Naive thymus-derived CD4-positive, alpha-beta T cell (primary cell): ENCODE results near the gene TMEM129. TPM values are rescaled to one million over a fixed set of nuclear protein-coding genes. Genes with fewer than 3 reads are reported as not detected.

Experiments used
- ATAC-seq: fragments of 150-1000 bp; cut with Tn5 transposase; 2 replicates; pipeline ENCODE4 v1.10.0; 2021; ENCODE audit warnings: mild to moderate bottlenecking, moderate library complexity
- CTCF ChIA-PET: fragments of 350-600 bp; sonication (Branson Sonifier 250); formaldehyde crosslinking; loops from one replicate; lab custom pipeline; 2021; ENCODE audit warnings: antibody characterized with exemption; lab: Charles Lee
- POLR2A ChIA-PET: fragments of 350-600 bp; sonication (Branson Sonifier 250); formaldehyde crosslinking; loops from one replicate; lab custom pipeline; 2021; ENCODE audit warnings: antibody characterized with exemption, inconsistent platforms; lab: Charles Lee
- DNase-seq, 9 donors: peaks; one replicate each; pipeline versions ENCODE4 v3.0.0 to v3.0.0-alpha.2; 2020 to 2022; ENCODE audit warnings: mixed read lengths in 1 of 9
- H3K27ac ChIP-seq: one replicate; pipeline ENCODE4 v1.7.0; 2013; ENCODE audit warnings: mild to moderate bottlenecking, low read depth, low read length, moderate library complexity
- H3K27me3 ChIP-seq, 2 donors: one replicate each; pipeline ENCODE4 v1.7.0; 2013; ENCODE audit warnings: low read length in 2 of 2, mild to moderate bottlenecking in 2 of 2, moderate library complexity in 2 of 2; ENCODE audit not compliant: control insufficient read depth in 2 of 2, insufficient read depth in 2 of 2
- H3K36me3 ChIP-seq, 3 experiments: 1 replicate in 2 of 3; 2 replicates in 1 of 3; pipeline ENCODE4 v1.7.0; 2013; ENCODE audit warnings: low read length in 3 of 3, mild to moderate bottlenecking in 3 of 3, moderate library complexity in 1 of 3; ENCODE audit not compliant: insufficient read depth in 3 of 3, control insufficient read depth in 2 of 3
- H3K4me1 ChIP-seq, 2 donors: one replicate each; pipeline ENCODE4 v1.7.0; 2013; ENCODE audit warnings: low read length in 2 of 2, mild to moderate bottlenecking in 2 of 2, moderate library complexity in 1 of 2; ENCODE audit not compliant: control insufficient read depth in 2 of 2, insufficient read depth in 2 of 2
- H3K4me3 ChIP-seq: 2 replicates; pipeline ENCODE4 v1.7.0; 2013; ENCODE audit warnings: mild to moderate bottlenecking, low read length
- H3K9me3 ChIP-seq, 3 experiments: 1 replicate in 2 of 3; 2 replicates in 1 of 3; pipeline ENCODE4 v1.7.0; 2013; ENCODE audit warnings: low read length in 3 of 3; ENCODE audit not compliant: control insufficient read depth in 2 of 3
- H3K27ac Mint-ChIP-seq, 9 donors: one replicate each; pipeline ENCODE4 v1.8.0; 2020 to 2022; ENCODE audit warnings: mixed read lengths in 9 of 9, mild to moderate bottlenecking in 8 of 9, moderate library complexity in 5 of 9, inconsistent platforms in 2 of 9
- H3K27me3 Mint-ChIP-seq, 5 donors: one replicate each; pipeline ENCODE4 v1.8.0; 2021 to 2022; ENCODE audit warnings: mixed read lengths in 5 of 5, mild to moderate bottlenecking in 1 of 5
- H3K36me3 Mint-ChIP-seq, 5 donors: one replicate each; pipeline ENCODE4 v1.8.0; 2020 to 2022; ENCODE audit warnings: mixed read lengths in 5 of 5, mild to moderate bottlenecking in 3 of 5, inconsistent platforms in 1 of 5
- H3K4me1 Mint-ChIP-seq, 7 donors: one replicate each; pipeline ENCODE4 v1.8.0; 2020 to 2022; ENCODE audit warnings: mixed read lengths in 7 of 7, mild to moderate bottlenecking in 3 of 7, inconsistent platforms in 1 of 7
- H3K4me3 Mint-ChIP-seq, 10 donors: one replicate each; pipeline ENCODE4 v1.8.0; 2020 to 2022; ENCODE audit warnings: mild to moderate bottlenecking in 10 of 10, mixed read lengths in 10 of 10, moderate library complexity in 6 of 10, inconsistent platforms in 2 of 10
- H3K9me3 Mint-ChIP-seq, 11 donors: one replicate each; pipeline ENCODE4 v1.8.0; 2020 to 2022; ENCODE audit warnings: mixed read lengths in 11 of 11, mild to moderate bottlenecking in 4 of 11, inconsistent platforms in 1 of 11, moderate library complexity in 1 of 11
- intact Hi-C, 2 donors: fragments of 100-400 bp; cut with micrococcal nuclease; formaldehyde crosslinking; loops; one replicate each; pipeline ENCODE4 v1.15.1; 2023
- polyA plus RNA-seq, 2 donors: library from polyadenylated mRNA; unstranded; fragments of 300-500 nt; fragmentation: Illumina TruSeq; gene quantifications; one replicate each; pipeline ENCODE4 v1.2.3, GENCODE V29; 2021
- total RNA-seq, 6 experiments: library from RNA in 5 of 6; stranded (reverse) in 5 of 6; gene quantifications; 1 replicate in 5 of 6; 2 replicates in 1 of 6; pipeline ENCODE4 v1.2.3 and lab custom pipeline; 2021 to 2026

TMEM129 gene
- total and polyA plus RNA-seq, 7 experiments from 2014 or later = 20.0 to 44.7 (median 34.9) TPM

- Histone ChIP-seq H3K27me3 (no peaks in the 10 kb centered on the region), H3K9me3 (no peaks in the 10 kb centered on the region)
These were observed 32.2 kb upstream of the TMEM129 start for GRCh38 chr4:1753294-1753696.

GRCh38 chr4:1752284-1753041 lies 31.3 kb upstream of the TMEM129 start:
- no peaks in the 10 kb centered on the region for H3K27me3 ChIP-seq
- H3K9me3 ChIP-seq = no peaks in the 10 kb centered on the region
- no peak for ATAC-seq
- Mint-ChIP-seq H3K27me3 (no peaks in the 10 kb centered on the region), H3K36me3 (no peaks in the 10 kb centered on the region), H3K4me1 (peaks cover 0 to 3% (median 0%) of the 10 kb centered on the region in 7 donors), H3K27ac (peak overlapping the region in 1 of 9 donors; percentile 74), H3K4me3 (peak overlapping the region in 2 of 10 donors; percentile 12 to 39), H3K9me3 (no peaks in the 10 kb centered on the region)
- no peak overlapping the region for H3K27ac ChIP-seq
- ChIA-PET CTCF (interaction anchor here (0.6 to 2.5 kb wide), 3 partner anchors 39 to 147 kb away, joined by 3 to 11 read pairs (median 3); no protein-coding TSS in a partner anchor), POLR2A (no interaction called here)
- intact Hi-C loops = no loop called here
- DNase-seq = peak in 2 of 9 donors; percentile 11 to 66
- peaks cover 0 to 10% of the 10 kb centered on the region in 2 donors for H3K4me1 ChIP-seq
- no peaks in the 10 kb centered on the region for H3K36me3 ChIP-seq
- H3K4me3 ChIP-seq = no peak overlapping the region

More at GRCh38 chr4:1753294-1753696, 32.2 kb upstream of the TMEM129 start:
- intact Hi-C loops = no loop called here
- H3K9me3 Mint-ChIP-seq = no peaks in the 10 kb centered on the region
- H3K36me3 Mint-ChIP-seq = no peaks in the 10 kb centered on the region
- H3K27me3 Mint-ChIP-seq = no peaks in the 10 kb centered on the region
- ChIA-PET POLR2A (no interaction called here), CTCF (no interaction called here)
- no peak for DNase-seq
- H3K4me1 ChIP-seq = peaks cover 0 to 10% of the 10 kb centered on the region in 2 donors
- H3K4me3 ChIP-seq = no peak overlapping the region
- H3K4me3 Mint-ChIP-seq = peak overlapping the region in 2 of 10 donors; percentile 33 to 39
- peak overlapping the region in 1 of 9 donors; percentile 74 for H3K27ac Mint-ChIP-seq
- H3K4me1 Mint-ChIP-seq = peaks cover 0 to 3% (median 0%) of the 10 kb centered on the region in 7 donors
- no peaks in the 10 kb centered on the region for H3K36me3 ChIP-seq
- ATAC-seq = no peak
- H3K27ac ChIP-seq = no peak overlapping the region

DNA sequence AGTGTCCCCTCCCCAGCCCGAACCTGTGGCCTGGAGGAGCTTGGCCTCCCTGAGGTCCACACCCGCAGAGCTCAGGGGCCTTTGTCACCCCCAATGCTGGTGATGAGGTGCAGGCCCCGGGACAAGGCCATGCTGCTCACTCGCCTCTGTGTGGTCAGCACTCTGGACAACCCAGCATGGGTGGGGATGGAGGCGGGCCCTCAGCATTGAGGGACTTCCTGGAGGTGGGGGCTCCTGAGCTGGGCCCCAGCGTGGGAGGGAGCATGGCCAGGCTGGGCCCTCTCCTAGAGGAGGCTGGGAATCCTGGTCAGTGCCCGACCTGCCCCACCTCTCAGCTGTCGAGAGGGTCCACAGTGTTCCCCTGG lies 30.8 kb upstream of the TMEM129 start:
- ChIA-PET POLR2A (no interaction called here), CTCF (interaction anchor here (2.5 kb wide), 1 partner anchor 147 kb away, joined by 11 read pairs; no protein-coding TSS in a partner anchor)
- H3K9me3 ChIP-seq = no peaks in the 10 kb centered on the region
- Mint-ChIP-seq H3K27me3 (no peaks in the 10 kb centered on the region), H3K36me3 (no peaks in the 10 kb centered on the region), H3K27ac (no peak overlapping the region), H3K4me1 (peaks cover 0 to 3% (median 0%) of the 10 kb centered on the region in 7 donors), H3K4me3 (peak overlapping the region in 1 of 10 donors; percentile 39), H3K9me3 (no peaks in the 10 kb centered on the region)
- no peak overlapping the region for H3K27ac ChIP-seq
- no peaks in the 10 kb centered on the region for H3K27me3 ChIP-seq
- intact Hi-C loops = no loop called here
- no peak for ATAC-seq
- H3K4me1 ChIP-seq = peaks cover 0 to 10% of the 10 kb centered on the region in 2 donors
- H3K4me3 ChIP-seq = no peak overlapping the region
- DNase-seq = no peak
- H3K36me3 ChIP-seq = no peaks in the 10 kb centered on the region

DNA sequence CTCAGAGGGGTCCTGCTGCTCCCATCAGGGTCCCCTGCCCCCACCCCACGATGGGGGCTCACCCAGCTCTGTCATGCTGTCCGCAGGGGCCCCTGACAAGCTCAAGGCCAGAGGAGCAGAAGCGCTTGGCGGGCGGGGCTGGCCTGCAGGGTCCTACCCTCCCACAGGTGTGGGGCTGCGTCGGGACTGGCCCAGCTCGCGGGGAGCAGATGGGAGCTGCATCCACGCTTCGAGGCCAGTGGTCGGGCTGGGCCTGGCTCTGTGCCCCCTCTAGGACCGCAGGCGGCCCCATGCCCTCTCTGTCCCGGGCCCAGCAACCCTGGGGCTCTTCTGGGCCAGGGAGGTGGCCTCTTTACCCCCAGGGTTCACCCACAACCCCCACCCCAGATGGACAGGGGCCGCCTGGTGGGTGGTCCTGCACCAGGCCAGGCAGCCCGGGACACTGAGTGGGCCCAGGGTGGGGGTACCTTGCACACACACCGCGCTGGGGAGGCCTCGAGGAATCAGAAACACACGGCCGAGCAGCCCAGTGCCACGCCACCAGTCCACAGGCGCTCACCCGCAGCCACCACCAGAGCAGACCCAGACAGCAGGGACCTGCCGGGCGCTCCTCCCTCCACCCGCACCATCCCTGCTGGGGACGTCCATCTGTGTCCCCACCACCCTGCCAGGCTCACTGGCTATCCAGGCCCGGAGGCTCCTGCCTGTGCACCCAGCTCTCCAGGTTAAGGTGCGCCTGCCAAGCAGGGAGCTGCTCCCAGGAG lies 30.2 kb upstream of the TMEM129 start:
- Histone ChIP-seq H3K27ac (no peak overlapping the region), H3K4me3 (no peak overlapping the region), H3K36me3 (no peaks in the 10 kb centered on the region), H3K4me1 (peaks cover 0 to 10% of the 10 kb centered on the region in 2 donors), H3K9me3 (no peaks in the 10 kb centered on the region), H3K27me3 (no peaks in the 10 kb centered on the region)
- H3K4me3 Mint-ChIP-seq = no peak overlapping the region
- ATAC-seq (no peak), DNase-seq (no peak)
- H3K9me3 Mint-ChIP-seq = no peaks in the 10 kb centered on the region
- H3K4me1 Mint-ChIP-seq = peaks cover 0 to 3% (median 0%) of the 10 kb centered on the region in 7 donors
- no peak overlapping the region for H3K27ac Mint-ChIP-seq
- intact Hi-C loops = no loop called here
- CTCF ChIA-PET = interaction anchor here (0.6 to 2.5 kb wide), 2 partner anchors 88 to 148 kb away, joined by 3 to 11 read pairs; no protein-coding TSS in a partner anchor
- H3K36me3 Mint-ChIP-seq = no peaks in the 10 kb centered on the region
- POLR2A ChIA-PET = no interaction called here
- H3K27me3 Mint-ChIP-seq = no peaks in the 10 kb centered on the region

DNA sequence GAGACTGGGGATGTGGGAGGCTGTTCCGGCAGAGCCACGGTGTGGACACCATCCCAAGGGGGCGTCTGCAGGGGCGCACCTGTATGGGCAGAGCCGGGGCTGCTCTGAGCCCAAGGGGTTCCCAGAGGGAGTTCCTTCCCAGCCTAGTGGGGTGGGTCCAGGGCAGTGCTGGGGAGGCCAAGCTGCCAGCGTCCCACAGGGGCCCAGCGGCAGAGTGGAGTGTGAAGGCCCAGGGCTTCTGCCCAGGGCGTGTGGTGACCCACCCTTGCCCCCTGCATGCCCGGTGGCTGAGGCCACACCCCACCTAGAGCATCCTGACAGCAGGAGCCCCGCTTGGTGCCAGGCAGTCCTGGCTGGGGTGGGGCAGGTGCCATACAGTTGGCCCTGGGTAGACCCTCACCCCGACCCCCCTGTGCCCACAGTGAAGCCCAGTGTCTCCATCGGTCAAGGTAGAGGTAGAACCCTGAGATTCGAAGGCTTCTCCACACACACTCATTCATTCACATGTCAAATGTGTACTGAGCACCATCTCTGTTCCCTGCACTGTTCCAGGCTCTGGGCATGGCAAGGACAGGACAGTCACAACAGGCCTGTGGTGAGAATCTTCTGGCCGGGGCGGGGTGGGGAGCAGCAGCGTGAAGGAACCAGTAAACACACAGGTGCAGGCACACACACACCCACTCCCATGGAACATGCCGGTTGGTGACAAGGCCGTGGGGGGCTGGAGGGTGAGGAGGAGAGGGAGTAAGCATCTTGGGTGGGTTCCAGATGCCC lies 29.4 kb upstream of the TMEM129 start:
- H3K36me3 Mint-ChIP-seq = no peaks in the 10 kb centered on the region
- Histone ChIP-seq H3K4me3 (no peak overlapping the region), H3K9me3 (no peaks in the 10 kb centered on the region), H3K27ac (no peak overlapping the region), H3K4me1 (peaks cover 0 to 10% of the 10 kb centered on the region in 2 donors), H3K36me3 (no peaks in the 10 kb centered on the region), H3K27me3 (no peaks in the 10 kb centered on the region)
- no peak overlapping the region for H3K4me3 Mint-ChIP-seq
- peak overlapping the region in 1 of 9 donors; percentile 31 for H3K27ac Mint-ChIP-seq
- ATAC-seq (no peak), DNase-seq (no peak)
- intact Hi-C loops = no loop called here
- peaks cover 0 to 3% (median 0%) of the 10 kb centered on the region in 7 donors for H3K4me1 Mint-ChIP-seq
- H3K27me3 Mint-ChIP-seq = no peaks in the 10 kb centered on the region
- no peaks in the 10 kb centered on the region for H3K9me3 Mint-ChIP-seq
- POLR2A ChIA-PET = no interaction called here
- CTCF ChIA-PET = interaction anchor here (0.6 to 2.5 kb wide), 2 partner anchors 89 to 149 kb away, joined by 3 to 11 read pairs; no protein-coding TSS in a partner anchor

DNA sequence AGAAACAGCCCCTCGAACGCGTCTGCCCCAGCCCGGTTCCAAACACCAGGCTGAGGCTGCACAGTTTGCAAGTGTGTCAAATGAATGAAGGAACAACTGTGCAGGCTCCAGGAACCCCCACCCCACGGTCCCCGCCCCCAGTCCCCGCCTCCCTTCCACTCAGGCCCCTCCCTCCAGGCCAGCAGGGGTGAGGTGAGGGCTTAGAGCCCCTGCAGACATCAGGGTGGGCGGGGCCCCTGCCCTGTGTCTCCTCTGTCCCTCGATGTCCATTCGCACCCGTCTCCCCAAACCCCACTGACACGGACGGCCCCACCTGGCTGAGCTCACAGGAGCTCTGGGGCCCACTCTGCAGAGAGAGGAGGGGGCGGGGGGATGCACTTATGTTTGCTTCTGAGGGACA lies 28.7 kb upstream of the TMEM129 start:
- Mint-ChIP-seq H3K27ac (no peak overlapping the region), H3K4me3 (no peak overlapping the region), H3K36me3 (peaks cover 0 to 2% (median 0%) of the 10 kb centered on the region in 5 donors), H3K27me3 (no peaks in the 10 kb centered on the region), H3K9me3 (no peaks in the 10 kb centered on the region), H3K4me1 (peaks cover 0 to 2% (median 0%) of the 10 kb centered on the region in 7 donors)
- DNase-seq (no peak), ATAC-seq (no peak)
- Histone ChIP-seq H3K36me3 (peaks cover 0 to 4% (median 0%) of the 10 kb centered on the region in 3 experiments), H3K4me1 (peaks cover 0 to 10% of the 10 kb centered on the region in 2 donors), H3K27me3 (no peaks in the 10 kb centered on the region), H3K9me3 (no peaks in the 10 kb centered on the region), H3K4me3 (no peak overlapping the region), H3K27ac (no peak overlapping the region)
- intact Hi-C loops = no loop called here
- ChIA-PET POLR2A (no interaction called here), CTCF (no interaction called here)
